ENCODE data around the gene METTL21C. TPM values are rescaled to one million over a fixed set of nuclear protein-coding genes. Genes with fewer than 3 reads are reported as not detected.

The METTL21C gene
- total RNA-seq, 1 experiment from 2014 or later = not detected

DNA sequence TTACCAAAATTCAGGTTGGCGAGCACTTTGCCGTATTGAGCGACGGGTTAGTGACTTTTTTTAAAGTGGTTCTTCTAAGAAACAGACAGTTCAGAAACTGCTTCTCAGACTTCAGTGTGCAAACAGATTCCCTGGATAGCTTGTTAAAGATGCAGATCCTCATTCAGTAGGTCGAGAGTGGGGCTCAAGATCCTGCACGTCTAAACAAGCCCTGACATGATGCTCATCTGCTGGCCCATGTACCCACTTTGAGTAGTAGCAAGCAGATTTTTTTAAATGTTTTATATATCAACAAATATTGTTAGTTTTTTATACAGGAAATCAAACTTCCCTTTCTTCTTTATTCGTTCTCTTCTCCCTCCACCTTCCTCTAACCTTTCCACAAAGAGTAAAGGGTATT, 7.3 kb downstream of the METTL21C start:
- H2AFZ ChIP-seq (ENCODE audit: low read length) = no peak overlapping the region
- H3K4me2 ChIP-seq (ENCODE audit: low read length) = no peak overlapping the region
- H3K27ac ChIP-seq (ENCODE audit: low read length) = no peak overlapping the region
- H3F3A ChIP-seq (ENCODE audit: low read length, unreplicated experiment) = no peaks in the 10 kb centered on the region
- H3K9me3 ChIP-seq (ENCODE audit: low read length) = no peaks in the 10 kb centered on the region
- ATAC-seq (no peak), DNase-seq (no peak)
- no peak for TF ChIP-seq EZH2 (IDR thresholded peaks at IDR 0.05; ENCODE audit: low read length, unreplicated experiment)
- TF ChIP-seq, protein P1, sequence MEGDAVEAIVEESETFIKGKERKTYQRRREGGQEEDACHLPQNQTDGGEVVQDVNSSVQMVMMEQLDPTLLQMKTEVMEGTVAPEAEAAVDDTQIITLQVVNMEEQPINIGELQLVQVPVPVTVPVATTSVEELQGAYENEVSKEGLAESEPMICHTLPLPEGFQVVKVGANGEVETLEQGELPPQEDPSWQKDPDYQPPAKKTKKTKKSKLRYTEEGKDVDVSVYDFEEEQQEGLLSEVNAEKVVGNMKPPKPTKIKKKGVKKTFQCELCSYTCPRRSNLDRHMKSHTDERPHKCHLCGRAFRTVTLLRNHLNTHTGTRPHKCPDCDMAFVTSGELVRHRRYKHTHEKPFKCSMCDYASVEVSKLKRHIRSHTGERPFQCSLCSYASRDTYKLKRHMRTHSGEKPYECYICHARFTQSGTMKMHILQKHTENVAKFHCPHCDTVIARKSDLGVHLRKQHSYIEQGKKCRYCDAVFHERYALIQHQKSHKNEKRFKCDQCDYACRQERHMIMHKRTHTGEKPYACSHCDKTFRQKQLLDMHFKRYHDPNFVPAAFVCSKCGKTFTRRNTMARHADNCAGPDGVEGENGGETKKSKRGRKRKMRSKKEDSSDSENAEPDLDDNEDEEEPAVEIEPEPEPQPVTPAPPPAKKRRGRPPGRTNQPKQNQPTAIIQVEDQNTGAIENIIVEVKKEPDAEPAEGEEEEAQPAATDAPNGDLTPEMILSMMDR (conservative IDR thresholded peaks at IDR 0.05; ENCODE audit: low read depth, low read length) = no peak
- TF ChIP-seq EZH2phosphoT487 (IDR thresholded peaks at IDR 0.05; ENCODE audit: borderline replicate concordance, low read length) = no peak
- no peak overlapping the region for H3K4me3 ChIP-seq (ENCODE audit: low read length)
- H3K79me2 ChIP-seq (ENCODE audit: low read length) = no peaks in the 10 kb centered on the region
- H3K4me1 ChIP-seq (ENCODE audit: insufficient read depth, low read length) = no peaks in the 10 kb centered on the region
- no peaks in the 10 kb centered on the region for H3K9me2 ChIP-seq (replicated peaks; ENCODE audit: low read length)
- H3K27me3 ChIP-seq (ENCODE audit: low read length) = no peaks in the 10 kb centered on the region
- intact Hi-C loops (cut with micrococcal nuclease) = no loop called here
- no peaks in the 10 kb centered on the region for H4K20me1 ChIP-seq (ENCODE audit: low read length)
- ChIA-PET CTCF (no interaction called here), POLR2A (ENCODE audit: unreplicated experiment) (no interaction called here)
- no peak overlapping the region for H3K9ac ChIP-seq (ENCODE audit: low read length)
- no peaks in the 10 kb centered on the region for H3K36me3 ChIP-seq (ENCODE audit: low read depth, low read length)
- no TSS peak for BruUV-seq (replicated peaks)

DNA sequence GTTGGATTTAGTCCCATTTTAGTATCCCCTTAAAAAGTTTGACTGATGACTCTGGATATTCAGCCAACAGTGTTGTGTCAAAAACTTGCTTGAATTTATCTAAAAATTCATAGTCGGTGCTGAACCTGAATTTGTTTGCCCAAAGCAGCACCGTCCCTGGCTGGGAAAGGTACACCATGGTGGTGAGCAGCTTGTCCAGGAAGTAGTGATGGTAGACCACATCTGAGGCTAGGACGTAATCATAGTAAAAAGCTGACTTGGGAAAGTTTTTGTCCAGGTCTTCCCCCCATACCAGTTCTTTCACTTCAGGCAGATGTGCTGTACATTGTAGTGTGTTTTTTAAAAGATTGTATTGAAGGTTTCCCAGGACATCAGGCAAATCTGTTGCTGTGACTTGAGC, 8.8 kb downstream of the METTL21C start:
- H3F3A ChIP-seq (ENCODE audit: low read length, unreplicated experiment) = no peaks in the 10 kb centered on the region
- H3K4me2 ChIP-seq (ENCODE audit: low read length) = no peak overlapping the region
- intact Hi-C loops (cut with micrococcal nuclease) = no loop called here
- no peaks in the 10 kb centered on the region for H3K9me3 ChIP-seq (ENCODE audit: low read length)
- H4K20me1 ChIP-seq (ENCODE audit: low read length) = no peaks in the 10 kb centered on the region
- no peak overlapping the region for H3K9ac ChIP-seq (ENCODE audit: low read length)
- ChIA-PET POLR2A (ENCODE audit: unreplicated experiment) (no interaction called here), CTCF (no interaction called here)
- no peak overlapping the region for H3K4me3 ChIP-seq (ENCODE audit: low read length)
- H3K79me2 ChIP-seq (ENCODE audit: low read length) = no peaks in the 10 kb centered on the region
- no peak overlapping the region for H2AFZ ChIP-seq (ENCODE audit: low read length)
- no TSS peak for BruUV-seq (replicated peaks)
- H3K27ac ChIP-seq (ENCODE audit: low read length) = no peak overlapping the region
- H3K36me3 ChIP-seq (ENCODE audit: low read depth, low read length) = no peaks in the 10 kb centered on the region
- H3K9me2 ChIP-seq (replicated peaks; ENCODE audit: low read length) = no peaks in the 10 kb centered on the region
- H3K27me3 ChIP-seq (ENCODE audit: low read length) = no peaks in the 10 kb centered on the region
- no peaks in the 10 kb centered on the region for H3K4me1 ChIP-seq (ENCODE audit: insufficient read depth, low read length)
- DNase-seq = no peak
- no peak for ATAC-seq
- TF ChIP-seq EZH2 (IDR thresholded peaks at IDR 0.05; ENCODE audit: low read length, unreplicated experiment) (no peak), EZH2phosphoT487 (IDR thresholded peaks at IDR 0.05; ENCODE audit: borderline replicate concordance, low read length) (no peak)
- TF ChIP-seq, protein P1 (conservative IDR thresholded peaks at IDR 0.05; ENCODE audit: low read depth, low read length) = no peak

DNA sequence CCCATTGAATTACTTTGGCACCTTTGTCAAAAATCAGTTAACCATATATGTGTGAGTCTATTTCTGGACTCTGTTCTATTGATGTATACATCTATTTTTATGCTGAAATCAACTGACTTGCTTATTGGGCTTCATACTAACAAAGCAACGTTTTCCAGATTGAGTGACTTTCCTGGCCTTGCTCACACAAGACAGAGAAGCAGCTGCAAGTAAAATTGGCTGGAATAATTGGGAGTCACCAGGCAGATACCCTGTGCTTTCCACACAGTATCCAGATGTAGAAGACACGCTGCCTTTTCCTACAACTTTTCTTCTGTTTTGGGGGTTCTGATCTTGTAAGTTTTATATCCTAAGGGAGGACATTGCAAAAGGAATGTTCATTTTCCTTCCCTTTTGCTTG, 11.2 kb downstream of the METTL21C start:
- intact Hi-C loops (cut with micrococcal nuclease) = no loop called here
- H3K9me3 ChIP-seq (ENCODE audit: low read length) = no peaks in the 10 kb centered on the region
- ChIA-PET CTCF (interaction anchor here (0.6 kb wide), 2 partner anchors 118 to 221 kb away, joined by 3 to 8 read pairs; no protein-coding TSS in a partner anchor), POLR2A (ENCODE audit: unreplicated experiment) (no interaction called here)
- BruUV-seq (replicated peaks) = no TSS peak
- H3K9ac ChIP-seq (ENCODE audit: low read length) = no peak overlapping the region
- no peak overlapping the region for H3K27ac ChIP-seq (ENCODE audit: low read length)
- DNase-seq (no peak), ATAC-seq (no peak)
- H3K27me3 ChIP-seq (ENCODE audit: low read length) = no peaks in the 10 kb centered on the region
- no peak overlapping the region for H2AFZ ChIP-seq (ENCODE audit: low read length)
- H3K36me3 ChIP-seq (ENCODE audit: low read depth, low read length) = no peaks in the 10 kb centered on the region
- no peak overlapping the region for H3K4me2 ChIP-seq (ENCODE audit: low read length)
- H3K9me2 ChIP-seq (replicated peaks; ENCODE audit: low read length) = no peaks in the 10 kb centered on the region
- no peaks in the 10 kb centered on the region for H3K4me1 ChIP-seq (ENCODE audit: insufficient read depth, low read length)
- TF ChIP-seq, protein P1 (conservative IDR thresholded peaks at IDR 0.05; ENCODE audit: low read depth, low read length) = no peak
- TF ChIP-seq EZH2phosphoT487 (IDR thresholded peaks at IDR 0.05; ENCODE audit: borderline replicate concordance, low read length) = no peak
- no peak for TF ChIP-seq EZH2 (IDR thresholded peaks at IDR 0.05; ENCODE audit: low read length, unreplicated experiment)
- no peaks in the 10 kb centered on the region for H3F3A ChIP-seq (ENCODE audit: low read length, unreplicated experiment)
- H4K20me1 ChIP-seq (ENCODE audit: low read length) = no peaks in the 10 kb centered on the region
- no peaks in the 10 kb centered on the region for H3K79me2 ChIP-seq (ENCODE audit: low read length)
- no peak overlapping the region for H3K4me3 ChIP-seq (ENCODE audit: low read length)

Data from PC-3 (cell line).